Stimulated activated CD8-positive, alpha-beta memory T cell treated with anti-CD3 and anti-CD28 coated beads, Interleukin-15, amount 100 ng/mL, for 1 hour (primary cell): Measurements from ENCODE around the gene CD37.
A peak's percentile ranks its signal among the peaks of the same experiment; 100 is the strongest.
"Not testable (repeated sequence)": the region's sequence is repeated elsewhere in the genome, so short reads cannot be mapped to it uniquely, and the experiment has no call there.

Experiments used
- DNase-seq: peaks from one replicate; pipeline ENCODE4 v3.0.0-alpha.2; 2020; ENCODE audit warnings: low read depth

CD37 gene

GRCh38 chr19:49347191-49347590, 12.0 kb downstream of the CD37 start:
- DNase-seq = no peak

DNA sequence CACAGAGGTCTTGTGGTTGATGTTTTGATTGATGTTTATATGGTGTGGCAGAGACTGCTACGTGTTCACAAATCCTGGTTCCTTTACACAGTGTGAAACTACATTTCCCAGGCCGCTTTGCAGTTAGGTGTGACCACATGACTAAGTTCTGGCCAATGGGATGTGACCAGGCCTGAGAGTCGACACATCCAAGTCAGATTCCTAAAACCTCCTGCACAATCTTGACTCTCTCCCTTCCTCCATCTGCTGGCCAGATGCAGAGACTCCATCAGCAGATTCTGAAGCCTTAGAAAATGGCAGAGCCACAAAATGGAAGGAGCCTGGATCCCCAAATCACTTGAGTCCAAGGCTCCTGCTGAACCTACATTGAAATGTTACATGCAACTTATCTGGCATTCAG, 12.6 kb downstream of the CD37 start:
- DNase-seq = no peak

GRCh38 chr19:49348305-49349189, 13.3 kb downstream of the CD37 start:
- no peak for DNase-seq

GRCh38 chr19:49349567-49349966, 14.4 kb downstream of the CD37 start:
- DNase-seq = no peak

GRCh38 chr19:49355909-49356353, 20.7 kb downstream of the CD37 start:
- no peak for DNase-seq

DNA sequence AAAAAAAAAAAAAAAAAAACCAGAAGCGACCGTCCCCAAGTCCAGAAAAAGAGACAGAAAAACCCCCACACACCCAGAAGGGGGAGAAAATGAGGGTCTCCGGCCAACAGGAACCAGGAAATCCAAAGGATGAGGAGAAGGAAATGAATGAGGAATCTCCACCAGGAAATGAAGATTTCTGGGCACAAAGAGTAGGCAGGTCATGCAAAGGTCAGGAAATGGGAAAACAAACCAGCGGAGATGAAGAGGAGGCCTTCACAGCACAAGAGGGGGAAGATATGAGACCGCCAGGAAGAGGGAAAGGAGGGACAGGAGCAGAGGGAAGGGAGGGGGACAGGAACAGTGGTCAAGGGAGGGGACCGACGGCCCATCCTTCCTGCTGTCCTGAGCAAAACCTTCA, 21.2 kb downstream of the CD37 start:
- DNase-seq = no peak

- DNase-seq = no peak
Observed at GRCh38 chr19:49357186-49357585, 22.0 kb downstream of the CD37 start.

DNA sequence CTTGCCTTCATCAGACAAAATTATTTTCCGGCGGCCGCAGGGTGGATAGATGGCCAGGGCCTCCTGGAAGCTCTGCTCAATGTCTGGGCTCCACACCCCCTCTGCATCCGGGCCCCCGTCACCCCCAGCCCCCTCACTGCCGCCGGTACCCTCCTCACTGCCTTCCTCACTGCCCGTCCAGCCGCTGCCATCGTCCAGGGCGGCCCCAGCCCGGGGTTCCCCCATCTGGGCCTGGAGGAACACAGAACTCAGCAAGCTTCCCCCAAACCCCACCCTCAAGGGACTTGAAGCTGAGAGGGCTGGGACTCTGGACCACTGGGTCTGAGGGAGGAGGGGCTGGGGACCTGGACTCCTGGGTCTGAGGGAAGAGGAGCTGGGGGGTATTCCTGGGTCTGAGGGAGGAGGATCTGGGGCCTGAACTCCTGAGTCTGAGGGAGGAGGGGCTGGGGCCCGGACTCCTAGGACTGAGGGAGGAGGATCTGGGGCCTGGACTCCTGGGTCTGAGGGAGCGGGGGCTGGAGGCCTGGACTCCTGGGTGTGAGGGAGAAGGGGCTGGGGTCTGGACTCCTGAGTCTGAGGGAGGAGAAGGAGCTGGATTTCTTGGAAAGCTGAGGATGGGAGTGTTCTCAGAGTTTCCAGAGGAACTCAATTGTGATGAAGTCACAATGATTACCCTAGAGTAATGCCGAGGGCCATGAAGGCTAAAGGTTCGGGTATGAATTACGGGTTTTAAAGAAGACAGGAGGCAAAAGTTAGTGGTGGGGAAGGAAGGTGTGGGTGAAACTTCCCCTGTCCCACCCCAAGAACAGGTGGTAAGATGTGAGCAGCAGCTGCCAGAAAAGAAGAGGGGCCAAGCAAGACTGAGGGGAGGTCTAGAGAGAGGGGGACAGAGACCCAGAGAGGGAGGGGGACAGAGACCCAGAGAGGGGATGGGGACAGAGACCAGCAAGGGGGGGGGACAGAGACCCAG, 24.9 kb downstream of the CD37 start:
- no peak for DNase-seq

- DNase-seq = no peak
Observed at GRCh38 chr19:49361438-49362047, 26.3 kb downstream of the CD37 start.

DNA sequence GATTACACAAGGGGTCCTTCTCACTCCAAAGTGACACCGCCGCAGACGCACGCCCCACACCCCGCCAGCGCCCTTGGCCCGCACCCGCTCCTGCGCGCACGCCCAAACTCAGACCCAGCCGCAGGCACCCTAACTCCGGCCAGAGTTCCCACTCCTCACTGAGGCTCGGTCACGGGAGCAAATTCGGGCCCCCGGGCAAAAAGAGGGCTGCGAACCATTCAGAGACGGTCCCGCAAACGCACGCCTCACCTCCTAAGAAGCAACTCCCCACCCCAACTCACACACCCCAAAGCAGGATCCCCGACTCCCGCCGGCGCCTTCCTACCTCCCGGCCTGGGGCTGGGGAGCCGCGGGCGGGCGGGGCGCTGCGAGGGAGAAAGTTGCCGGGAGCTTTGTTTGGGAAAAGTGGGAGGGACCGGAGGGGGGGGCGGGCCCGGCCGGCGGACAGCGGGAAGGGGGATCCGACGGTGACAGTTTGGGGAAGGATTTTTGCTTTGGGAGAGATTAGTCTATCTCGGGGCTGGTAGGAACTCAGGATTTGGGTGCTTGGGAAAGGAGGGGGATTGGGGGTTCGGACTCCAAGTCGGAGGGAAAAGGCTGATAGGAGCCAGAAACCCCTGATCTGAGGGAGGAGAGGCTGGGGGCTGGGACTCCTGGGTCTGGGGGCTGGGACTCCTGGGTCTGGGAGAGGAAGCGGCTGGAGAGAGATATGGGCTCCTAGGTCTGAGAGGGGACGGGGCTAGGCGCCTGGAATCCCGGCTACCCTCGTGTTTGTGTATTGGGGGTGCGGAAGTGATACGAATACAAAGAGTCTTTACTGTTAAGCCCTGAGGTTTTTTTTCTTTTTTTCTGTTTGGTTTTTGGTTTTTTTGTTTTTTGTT, 27.1 kb downstream of the CD37 start, which contains the start of gene TEAD2:
Gene TEAD2, minus strand, starts transcription at position 369 of the 881 bp plus-strand sequence. CDS start 2,341 bp downstream, outside the sequence.
- no peak for DNase-seq

DNA sequence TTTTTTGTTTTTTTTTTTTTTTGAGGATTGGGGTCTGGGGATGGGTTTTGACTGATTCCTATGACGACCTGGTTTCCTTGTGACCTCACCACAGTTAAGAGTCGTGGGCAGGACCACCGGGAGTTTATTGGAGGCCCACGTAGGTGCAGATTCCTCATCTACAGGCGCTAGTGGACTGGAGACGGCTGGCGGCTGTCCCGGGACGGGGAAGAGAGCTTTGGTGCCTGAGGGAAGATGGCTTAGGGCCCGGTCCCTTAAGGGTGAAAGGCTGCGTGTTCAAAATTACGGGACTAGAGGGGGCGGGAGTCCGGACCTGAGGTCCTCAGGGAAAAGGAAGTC, 27.7 kb downstream of the CD37 start:
- DNase-seq = no peak

- peak; percentile 36 for DNase-seq
Observed at GRCh38 chr19:49363268-49364082, 28.3 kb downstream of the CD37 start, which contains the start of gene DKKL1. Gene DKKL1, plus strand, starts transcription at chr19:49363877. Its CDS starts 122 bp downstream, at chr19:49363999.

GRCh38 chr19:49364083-49364737, 29.0 kb downstream of the CD37 start:
- no peak for DNase-seq

DNA sequence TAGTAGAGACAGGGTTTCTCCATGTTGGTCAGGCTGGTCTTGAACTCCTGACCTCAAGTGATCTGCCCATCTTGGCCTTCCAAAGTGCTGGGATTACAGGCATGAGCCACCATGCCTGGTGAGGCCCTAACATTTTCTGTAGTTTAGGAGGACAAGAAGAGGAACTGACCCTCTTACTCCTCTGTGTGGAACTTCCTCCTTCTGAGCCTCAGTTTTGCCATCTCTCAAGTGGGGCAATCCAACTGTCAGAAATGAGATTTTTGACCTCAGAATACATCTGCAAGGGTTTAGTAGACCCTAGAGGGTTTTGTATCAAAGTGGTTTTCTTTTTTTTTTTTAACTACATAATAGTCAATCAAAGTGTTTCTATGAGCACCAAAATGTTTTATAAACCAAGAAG, 30.9 kb downstream of the CD37 start:
- no peak for DNase-seq

GRCh38 chr19:49368711-49369358, 33.6 kb downstream of the CD37 start:
- DNase-seq = no peak

DNA sequence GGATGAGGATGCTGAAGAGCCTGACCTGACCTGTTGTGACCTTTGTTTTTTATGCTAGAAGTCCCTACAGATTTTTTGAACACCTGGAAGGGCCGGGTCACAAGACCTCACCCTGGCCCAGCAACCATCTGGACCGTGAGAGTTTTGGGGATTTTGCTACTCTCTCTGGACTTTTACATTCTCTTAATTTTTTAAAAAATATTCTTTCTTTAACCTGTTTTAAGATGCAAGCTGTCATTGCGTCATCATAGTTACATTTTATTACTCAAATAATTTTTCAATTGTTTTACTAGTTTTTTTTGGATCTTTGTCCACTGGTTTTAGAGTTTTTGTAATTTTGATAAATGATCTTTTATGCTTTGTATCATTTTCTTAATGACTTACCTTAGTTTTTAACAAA, 36.0 kb downstream of the CD37 start:
- no peak for DNase-seq

GRCh38 chr19:49373174-49373573, 38.0 kb downstream of the CD37 start:
- not testable (repeated sequence) for DNase-seq

DNA sequence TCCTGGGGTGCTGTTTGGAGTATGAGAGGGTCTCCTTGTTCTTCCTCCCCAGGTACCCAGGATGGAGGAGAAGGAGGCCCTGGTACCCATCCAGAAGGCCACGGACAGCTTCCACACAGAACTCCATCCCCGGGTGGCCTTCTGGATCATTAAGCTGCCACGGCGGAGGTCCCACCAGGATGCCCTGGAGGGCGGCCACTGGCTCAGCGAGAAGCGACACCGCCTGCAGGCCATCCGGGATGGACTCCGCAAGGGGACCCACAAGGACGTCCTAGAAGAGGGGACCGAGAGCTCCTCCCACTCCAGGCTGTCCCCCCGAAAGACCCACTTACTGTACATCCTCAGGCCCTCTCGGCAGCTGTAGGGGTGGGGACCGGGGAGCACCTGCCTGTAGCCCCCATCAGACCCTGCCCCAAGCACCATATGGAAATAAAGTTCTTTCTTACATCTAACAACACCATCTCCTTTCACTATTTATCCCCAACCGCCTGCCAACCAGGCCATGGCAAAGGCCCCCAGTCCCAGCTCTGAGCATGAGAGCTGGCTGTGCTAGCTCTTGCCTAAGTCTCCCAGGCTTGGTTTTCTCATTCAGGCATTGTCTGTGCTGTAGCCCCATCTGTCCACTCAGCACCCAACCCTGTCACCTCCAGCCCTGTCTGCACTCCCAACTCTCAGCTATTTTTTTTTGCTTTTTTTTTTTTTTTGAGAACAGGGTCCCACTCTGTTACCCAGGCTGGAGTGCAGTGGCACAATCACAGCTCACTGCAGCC, 39.6 kb downstream of the CD37 start:
- no peak for DNase-seq
